Fibroblast of peridontal ligament (primary cell): ENCODE measurements around the gene ARVCF.

Source experiments
- DNase-seq: peaks from one replicate; pipeline ENCODE4 v3.0.0-alpha.2; 2010; ENCODE audit errors: extremely low read depth

The ARVCF gene

DNA sequence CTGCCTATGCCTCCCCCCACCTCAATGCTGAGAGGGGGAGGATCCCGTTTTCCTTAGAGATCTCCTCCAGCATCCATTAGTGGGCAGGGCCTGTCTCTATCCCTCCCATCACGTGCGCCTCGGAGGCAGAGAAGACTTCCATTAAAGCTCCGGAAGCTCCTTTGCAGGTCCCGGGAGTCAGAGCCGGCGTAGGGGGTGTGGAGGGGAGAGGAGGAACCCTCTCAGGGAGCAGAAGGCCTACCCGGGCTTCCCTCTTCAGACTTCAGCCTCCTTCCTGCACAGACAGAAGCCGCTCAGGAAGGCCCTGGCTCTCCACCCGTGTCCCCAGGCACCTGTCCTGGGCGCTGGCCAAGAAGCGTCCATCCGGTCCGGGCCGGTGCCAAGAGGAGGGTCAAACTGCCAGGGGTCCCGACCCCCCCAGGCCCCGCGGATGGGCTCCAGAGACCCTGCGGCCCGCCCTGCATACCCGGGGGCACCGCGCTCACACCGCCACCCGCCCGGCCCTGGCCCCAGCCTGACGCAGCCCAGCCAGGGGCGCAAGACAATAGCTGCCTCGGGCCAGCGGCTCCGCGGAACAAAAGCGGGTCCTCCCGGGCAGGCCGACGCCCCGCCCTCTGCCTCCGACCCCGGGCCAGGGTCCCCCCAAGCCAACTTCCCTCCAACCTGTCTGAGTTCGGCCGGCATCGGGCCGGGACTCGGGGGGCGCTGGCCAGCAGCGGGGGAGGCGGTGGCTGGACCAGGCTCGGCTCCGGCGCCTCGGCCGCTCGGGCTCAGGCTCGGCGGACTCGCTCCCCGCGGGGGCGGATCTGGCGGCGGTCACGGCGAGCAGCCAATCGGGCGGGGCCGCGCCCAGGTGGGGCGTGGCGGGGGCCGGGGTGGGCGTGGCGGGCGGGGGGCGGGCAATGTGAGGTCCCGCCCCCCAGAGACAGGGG lies 29.9 kb downstream of the ARVCF start:
- peak; percentile 43 for DNase-seq

- DNase-seq, result no peak
Observed at GRCh38 chr22:19986011-19986409, 30.6 kb downstream of the ARVCF start.

DNA sequence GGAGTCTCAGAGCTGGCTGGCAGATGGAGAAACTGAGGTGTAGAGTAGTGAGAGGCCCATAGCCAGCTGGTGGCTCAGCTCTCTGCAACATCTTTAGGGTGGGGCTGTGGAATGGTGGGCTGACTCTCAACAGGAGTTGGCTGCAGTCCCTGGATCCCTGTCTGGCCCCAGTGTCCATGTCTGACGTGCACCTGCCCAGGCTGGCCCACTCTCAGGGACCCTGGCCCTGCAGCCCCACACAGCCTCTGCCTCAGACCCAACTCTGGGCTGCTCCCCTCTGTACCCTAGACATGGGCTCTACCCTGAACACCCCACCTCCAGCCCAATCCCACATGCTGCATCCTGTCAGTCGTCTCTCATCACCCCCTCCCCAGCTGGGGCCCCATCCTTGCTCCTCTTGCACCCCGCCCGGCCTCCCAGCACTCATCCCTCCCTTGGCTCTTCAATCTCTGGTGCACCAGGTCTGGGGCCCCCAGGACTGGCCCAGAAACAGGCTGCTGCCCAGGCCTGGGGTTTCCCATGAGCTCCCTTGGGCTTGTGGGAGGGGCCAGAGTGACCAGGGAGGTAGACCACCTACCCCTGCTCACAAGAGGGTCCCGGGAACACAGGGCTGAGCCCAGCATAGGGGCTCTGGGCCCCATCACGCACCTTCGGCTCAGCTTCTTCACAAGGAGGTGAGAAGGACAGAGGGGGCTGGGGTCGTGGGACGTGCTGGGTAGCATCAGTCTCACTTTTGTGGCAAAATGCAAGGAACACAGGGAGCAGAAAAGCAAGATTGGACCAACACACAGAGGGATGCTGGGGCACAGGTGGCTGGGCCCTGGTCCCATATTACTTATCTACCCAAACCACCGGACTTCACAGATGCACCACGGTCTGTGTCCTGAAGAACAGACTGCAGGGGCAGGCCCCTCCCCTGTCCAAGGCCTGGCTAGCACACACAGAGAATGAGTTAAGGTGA lies 31.5 kb downstream of the ARVCF start:
- DNase-seq, result no peak

- peak; percentile 51 for DNase-seq
Observed at GRCh38 chr22:19984201-19984753, 32.3 kb downstream of the ARVCF start.

GRCh38 chr22:19983741-19984140 lies 32.9 kb downstream of the ARVCF start:
- no peak for DNase-seq

DNA sequence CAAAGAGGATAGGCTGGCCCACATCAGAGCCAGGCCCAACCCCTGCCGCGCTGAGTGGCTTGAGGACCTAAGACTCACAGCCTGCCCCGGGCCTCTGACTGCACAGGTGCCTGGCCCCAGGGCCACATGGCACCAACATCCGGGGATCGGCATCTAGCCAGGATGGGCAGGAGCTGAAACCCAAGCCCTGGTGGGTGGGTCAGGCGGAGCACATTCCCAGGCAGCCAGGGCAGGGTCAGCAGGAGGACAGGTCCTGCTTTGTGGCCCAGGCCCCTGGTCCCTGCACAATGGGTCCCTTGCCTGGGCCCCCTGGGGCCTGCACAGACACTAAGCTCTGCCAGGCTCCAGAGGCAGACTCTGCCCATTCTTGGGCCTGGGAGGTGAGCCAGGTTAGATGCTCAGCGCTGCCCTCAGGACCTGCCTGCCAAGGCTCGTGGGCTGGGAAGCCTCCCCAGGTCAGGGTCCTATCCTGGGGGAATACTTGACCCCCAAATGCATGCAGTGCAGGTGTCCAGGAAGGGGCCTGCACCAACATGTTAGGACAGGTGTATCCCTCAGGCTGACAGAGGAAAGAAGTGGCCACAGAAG lies 33.5 kb downstream of the ARVCF start:
- no peak for DNase-seq

- no peak for DNase-seq
Observed at GRCh38 chr22:19981961-19982920, 34.4 kb downstream of the ARVCF start.

- DNase-seq, result no peak
Observed at GRCh38 chr22:19981171-19981960, 35.3 kb downstream of the ARVCF start.

DNA sequence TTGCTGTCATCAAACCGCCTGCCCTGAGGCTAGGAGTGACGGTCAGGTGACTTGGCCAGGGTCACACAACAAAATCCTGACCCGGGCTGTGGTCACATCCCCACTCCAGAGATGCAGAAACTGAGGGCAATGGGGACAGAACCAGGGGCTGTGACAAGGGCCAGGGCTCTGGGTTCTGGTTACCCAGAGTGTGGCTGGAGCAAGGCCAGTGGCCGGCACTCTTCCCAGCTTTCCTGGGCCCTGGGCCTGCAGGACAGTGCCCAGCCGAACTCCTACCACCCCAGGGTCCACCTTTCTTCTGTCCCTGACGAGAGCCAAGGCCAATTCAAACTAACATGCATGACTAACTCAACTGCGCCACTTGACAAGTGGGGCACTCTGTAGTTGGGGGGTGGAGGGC lies 35.9 kb downstream of the ARVCF start:
- DNase-seq, result no peak

- no peak for DNase-seq
Observed at GRCh38 chr22:19979712-19980493, 36.7 kb downstream of the ARVCF start.

DNA sequence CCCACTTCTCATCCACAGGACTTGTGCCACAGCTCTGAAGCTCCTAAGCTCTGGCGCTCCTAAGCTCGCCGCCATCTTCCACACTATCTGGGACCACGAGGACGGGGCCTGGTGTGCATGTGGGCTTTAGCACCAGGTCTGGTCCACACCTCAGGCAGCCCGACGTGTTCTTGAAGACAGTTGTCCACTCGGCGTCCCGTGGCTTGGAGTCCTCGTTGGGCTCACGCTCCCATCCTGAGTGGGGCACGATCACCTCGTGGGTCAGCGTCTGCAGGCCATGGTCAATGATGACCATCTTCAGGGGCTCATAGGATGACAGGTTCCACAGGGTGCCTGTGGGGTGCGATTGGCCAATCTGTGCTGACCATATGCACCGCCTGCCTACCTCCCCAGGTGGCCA lies 37.9 kb downstream of the ARVCF start:
- no peak for DNase-seq

DNA sequence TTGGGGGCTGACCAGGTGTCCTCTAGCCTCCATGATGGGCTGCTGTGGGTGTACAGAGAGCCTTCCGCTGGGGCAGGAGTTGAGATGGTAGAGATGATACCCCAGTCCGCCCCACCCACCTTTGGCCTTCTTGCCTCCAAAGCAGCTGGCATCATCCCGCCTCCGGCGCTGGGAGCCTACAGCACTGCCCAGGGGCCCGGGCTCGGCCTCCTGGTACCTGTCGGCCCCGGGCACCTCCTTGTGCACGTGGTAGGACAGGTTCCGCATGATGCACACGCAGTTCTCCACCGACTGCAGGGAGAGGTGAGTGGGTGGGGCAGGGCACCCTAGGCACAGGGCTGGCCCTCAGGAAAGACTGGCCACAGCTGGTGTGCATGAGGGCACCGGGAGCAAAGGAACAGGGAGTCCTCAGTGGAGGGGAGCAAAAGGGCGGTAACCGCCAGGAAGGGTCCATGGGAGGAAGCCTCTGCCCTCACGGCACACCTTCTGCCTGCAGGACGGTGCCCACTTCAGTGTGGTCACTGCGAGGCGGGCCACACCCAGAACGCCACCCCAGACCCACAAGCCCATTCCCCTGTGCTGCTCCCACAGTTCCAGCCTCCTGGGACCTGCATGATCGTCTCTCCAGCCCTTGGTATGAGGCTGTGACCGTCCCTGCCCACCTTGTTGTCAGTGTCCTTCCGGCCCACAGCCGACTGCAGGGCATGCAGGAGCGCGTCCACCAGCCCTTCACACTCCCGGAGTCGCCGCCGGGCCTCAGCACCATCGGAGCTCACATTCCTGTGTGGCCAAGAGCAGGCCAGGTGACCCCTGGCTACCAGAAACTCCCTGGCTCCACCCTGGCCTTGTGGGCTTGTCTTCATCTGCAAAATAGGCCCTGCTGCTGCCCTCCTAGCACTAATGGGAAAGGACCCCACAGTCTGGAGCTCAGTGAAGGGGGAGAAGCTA lies 39.1 kb downstream of the ARVCF start:
- no peak for DNase-seq

GRCh38 chr22:19976671-19977070 lies 40.0 kb downstream of the ARVCF start:
- DNase-seq, result no peak

- no peak for DNase-seq
Observed at GRCh38 chr22:19975707-19976035, 41.0 kb downstream of the ARVCF start.

DNA sequence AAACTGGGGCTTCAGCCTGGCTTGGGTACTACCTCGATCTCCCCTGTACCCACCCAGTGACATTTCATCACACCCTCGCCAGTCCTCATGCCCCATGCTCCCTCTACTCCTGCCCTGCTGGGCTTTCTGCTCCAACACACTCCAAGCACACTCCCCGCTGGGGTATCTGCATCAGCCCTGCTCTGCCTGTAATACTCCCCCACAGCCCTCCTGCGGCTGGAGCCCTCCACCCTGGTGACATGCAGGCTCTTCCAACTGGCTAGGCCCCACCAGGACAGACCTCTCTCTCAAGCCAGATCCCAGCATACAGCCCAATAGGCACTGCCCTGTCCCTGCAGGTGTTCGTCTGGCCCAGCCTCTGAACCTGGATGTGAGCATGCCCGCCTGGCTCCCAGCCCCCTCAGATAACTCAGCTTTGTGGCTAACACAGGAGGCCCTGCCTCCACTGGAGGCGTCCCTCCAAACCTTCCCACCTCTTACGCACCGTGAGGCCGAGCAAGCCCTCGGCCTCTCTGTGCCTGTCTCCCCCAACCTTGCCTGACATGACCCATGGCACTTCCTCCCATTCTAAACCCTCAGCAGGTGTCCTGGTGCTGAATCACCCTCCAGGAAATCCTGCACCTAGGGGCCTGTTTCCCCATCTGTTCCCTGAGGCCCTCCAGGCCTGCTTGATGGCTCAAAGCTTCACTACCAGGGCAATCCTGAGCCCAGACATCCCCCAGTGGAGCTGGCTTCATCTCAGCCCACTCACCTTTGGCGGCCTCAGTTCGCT lies 41.5 kb downstream of the ARVCF start:
- DNase-seq, result no peak

DNA sequence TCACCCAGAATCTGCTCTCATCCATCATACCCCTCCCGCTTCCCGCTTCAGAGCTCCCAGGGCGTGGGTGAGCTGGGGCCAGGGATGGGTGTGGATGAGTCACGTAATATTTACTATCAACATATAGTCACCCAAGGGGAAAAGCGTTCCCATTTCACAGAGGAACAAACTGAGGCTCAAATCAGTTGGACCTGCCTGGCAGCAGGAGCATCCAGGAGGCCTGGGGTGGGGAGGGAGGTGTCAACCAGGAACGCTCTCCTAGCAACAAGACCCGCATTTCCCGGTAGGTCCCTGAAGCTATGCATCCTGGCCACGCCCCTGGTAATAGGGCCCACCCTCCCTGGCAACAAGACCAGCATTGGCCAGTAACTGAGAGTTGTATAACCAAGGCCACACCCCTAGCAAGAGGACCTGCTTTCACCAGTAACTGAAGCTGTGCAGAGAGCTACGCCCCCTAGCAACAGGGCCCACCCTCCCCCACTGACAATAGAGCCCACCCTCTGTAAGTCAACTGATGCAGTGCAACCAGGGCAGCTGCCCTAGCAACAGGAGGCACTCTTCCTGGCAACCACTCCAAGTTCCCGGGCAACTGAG lies 42.3 kb downstream of the ARVCF start:
- peak; percentile 32 for DNase-seq
